GM18861 (cell line): ENCODE measurements around the gene FBXW4.

Source experiments
- ATAC-seq: cut with Tn5 transposase; IDR thresholded peaks from one replicate; pipeline ENCODE4 v1.9.1; 2021; ENCODE audit not compliant: unreplicated experiment

The FBXW4 gene

GRCh38 chr10:101569323-101569621 lies 125.7 kb downstream of the FBXW4 start:
- ATAC-seq, result no peak

DNA sequence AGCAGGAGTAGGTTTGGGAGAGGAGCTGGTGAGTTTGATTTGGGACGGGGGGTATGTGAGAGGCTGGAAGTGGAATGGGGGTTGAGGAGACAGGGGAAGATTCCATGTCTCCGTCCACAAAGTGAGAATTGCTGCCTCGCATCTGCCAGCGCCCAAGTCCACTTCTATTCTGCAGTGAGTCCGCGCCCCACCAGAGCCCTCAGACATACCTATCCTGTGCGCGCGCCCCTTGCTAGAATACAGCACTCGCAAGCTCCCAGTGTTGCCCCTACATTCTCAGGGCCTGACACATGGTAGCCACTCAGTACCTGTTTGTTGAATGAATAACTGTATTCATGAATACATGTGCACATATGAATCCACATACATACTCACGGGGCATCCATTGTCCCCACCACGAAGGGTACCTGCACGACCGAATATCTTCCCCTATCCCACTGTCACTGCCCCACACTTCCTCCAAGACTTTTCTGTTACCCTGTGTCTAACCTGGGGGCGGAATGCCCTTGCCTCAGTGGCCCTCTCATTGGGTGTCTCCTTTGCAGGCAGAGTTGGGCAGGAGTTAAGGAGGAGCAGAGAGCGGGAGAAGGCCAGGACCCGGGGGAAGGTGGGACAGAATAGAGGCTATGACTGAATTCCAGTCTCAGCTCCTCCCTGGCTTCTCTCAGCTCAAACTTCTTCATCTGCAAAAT lies 126.8 kb downstream of the FBXW4 start:
- no peak for ATAC-seq

- ATAC-seq, result no peak
These were observed 127.6 kb downstream of the FBXW4 start for GRCh38 chr10:101567165-101568006.

- no peak for ATAC-seq
These were observed 128.4 kb downstream of the FBXW4 start for GRCh38 chr10:101566333-101567164.

GRCh38 chr10:101565936-101566332 lies 129.0 kb downstream of the FBXW4 start:
- no peak for ATAC-seq

DNA sequence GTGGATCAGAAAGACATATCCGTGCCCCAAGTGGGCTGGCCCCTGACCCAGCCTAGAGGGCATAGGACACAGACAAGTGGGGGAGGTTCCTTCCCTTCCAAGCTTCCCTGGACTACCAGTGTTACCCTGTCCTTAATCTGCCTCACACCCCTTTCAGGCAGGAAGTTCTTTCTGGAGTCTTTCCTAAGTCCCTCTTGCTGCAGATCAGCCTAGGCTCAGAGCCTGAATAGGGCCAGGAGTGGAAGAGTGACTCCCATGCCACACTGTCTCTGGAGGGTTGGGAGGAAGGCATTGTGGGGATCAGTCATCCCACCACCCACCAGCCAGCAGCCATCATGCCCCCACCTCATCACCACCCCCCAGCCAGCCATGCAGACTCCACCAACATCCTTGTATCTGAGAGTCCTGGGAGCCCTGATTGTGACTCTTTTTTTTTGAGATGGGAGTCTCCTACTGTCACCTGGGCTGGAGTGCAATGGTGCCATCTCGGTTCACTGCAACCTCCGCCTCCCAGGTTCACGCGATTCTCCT lies 129.5 kb downstream of the FBXW4 start:
- no peak for ATAC-seq

GRCh38 chr10:101564490-101564991 lies 130.4 kb downstream of the FBXW4 start:
- no peak for ATAC-seq

GRCh38 chr10:101563497-101564040 lies 131.4 kb downstream of the FBXW4 start:
- ATAC-seq, result no peak

- ATAC-seq, result no peak
These were observed 132.0 kb downstream of the FBXW4 start for GRCh38 chr10:101563007-101563406.

- ATAC-seq, result no peak
These were observed 132.7 kb downstream of the FBXW4 start for GRCh38 chr10:101562231-101562630.

- ATAC-seq, result no peak
These were observed 133.7 kb downstream of the FBXW4 start for GRCh38 chr10:101561068-101561915.
